ENCODE results near the gene GPC5.
"Not testable (repeated sequence)": the region's sequence is repeated elsewhere in the genome, so short reads cannot be mapped to it uniquely, and the experiment has no call there.

The GPC5 gene

DNA sequence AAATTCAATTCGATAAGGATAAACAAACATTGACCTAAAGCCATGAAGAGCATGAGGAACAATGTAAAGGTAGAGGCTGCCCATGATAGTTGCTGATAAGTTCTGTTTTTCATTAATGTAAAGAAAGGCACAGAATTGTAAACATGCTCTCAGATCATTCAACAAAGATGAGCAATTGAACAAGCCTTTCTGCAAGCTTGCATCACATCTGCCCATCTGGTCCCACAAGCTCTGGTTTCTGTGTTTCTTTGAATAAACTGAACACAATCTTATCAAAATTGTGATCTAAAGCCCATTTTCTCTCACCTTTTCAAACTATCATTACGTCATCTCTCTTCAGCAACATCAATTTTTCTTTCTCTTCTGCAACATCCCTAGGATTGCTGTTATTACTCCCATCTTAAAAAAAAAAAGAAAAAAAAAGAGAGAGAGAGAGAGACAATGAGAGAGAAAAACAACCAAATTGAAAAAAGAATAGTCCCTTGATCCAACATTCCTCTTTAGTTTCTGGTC is 1340.9 kb downstream of the GPC5 start:
- no peak for DNase-seq (ENCODE audit: low read depth in 2 of 2)

DNA sequence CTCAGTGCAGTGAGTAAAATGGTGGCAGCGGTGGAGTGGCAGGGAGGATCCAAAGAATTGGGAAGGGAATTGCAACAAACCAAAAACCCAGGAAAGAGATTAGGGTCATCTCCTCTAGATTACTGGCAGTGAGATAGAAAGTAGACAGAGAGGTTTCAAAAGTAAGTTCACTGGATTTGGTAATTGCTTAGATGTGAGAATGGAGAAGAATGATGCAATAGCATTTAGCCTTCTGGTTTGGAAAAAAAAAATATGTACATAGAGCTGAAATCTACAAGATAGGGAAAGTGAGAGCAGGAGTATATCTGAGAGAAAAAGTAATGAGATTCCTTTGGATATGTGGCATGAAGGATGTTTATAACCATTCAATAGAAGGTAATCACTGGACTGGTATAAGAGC is 1345.6 kb downstream of the GPC5 start:
- no peak for DNase-seq (ENCODE audit: low read depth in 2 of 2)

DNA sequence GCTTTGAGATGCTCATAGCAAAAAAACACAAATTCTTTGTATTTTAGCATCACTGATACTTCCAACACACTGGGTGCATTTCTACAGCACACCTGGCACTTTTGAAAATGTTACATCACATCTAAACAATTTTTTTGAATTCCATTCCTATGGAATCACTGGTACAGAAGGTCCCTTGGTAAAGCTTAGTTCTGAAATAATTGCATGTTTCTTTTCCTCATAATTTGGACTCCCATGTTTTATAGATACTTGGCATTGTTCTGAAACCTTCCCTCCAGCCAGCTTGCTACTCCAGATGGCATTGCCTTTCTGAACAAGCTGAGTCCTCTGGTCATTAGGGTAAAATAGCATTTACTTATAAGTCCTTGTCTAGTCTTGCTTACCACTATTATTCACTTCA is 1346.8 kb downstream of the GPC5 start:
- DNase-seq (ENCODE audit: low read depth in 2 of 2): no peak

DNA sequence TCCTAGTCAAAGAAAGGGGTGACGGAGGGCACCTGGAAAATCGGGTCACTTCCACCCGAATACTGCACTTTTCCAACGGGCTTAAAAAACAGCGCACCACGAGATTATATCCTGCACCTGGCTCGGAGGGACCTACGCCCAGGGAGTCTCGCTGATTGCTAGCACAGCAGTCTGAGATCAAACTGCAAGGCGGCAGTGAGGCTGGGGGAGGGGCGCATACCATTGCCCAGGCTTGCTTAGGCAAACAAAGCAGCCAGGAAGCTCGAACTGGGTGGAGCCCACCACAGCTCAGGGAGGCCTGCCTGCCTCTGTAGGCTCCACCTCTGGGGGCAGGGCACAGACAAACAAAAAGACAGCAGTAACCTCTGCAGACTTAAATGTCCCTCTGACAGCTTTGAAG is 1354.3 kb downstream of the GPC5 start:
- DNase-seq (ENCODE audit: low read depth in 2 of 2): not testable (repeated sequence)

DNA sequence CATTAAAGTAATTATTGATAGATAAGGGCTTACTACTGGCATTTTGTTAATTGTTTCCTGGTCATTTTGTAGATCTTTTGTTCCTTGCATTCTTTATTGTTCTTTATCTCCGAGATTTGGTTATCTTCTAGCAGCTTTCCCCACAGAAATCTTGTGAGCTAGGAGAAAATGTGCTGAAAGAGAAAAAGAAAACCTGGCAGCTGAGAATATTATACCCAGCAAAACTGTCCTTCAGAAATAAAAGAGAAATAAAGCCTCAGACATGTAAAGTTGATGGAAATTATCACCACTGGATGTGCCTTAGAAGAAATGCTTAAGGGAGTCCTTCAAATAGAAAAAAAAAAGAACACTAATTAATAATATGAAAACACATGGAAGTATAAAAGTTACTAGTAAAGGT is 1363.3 kb downstream of the GPC5 start:
- no peak for DNase-seq (ENCODE audit: low read depth in 2 of 2)

DNA sequence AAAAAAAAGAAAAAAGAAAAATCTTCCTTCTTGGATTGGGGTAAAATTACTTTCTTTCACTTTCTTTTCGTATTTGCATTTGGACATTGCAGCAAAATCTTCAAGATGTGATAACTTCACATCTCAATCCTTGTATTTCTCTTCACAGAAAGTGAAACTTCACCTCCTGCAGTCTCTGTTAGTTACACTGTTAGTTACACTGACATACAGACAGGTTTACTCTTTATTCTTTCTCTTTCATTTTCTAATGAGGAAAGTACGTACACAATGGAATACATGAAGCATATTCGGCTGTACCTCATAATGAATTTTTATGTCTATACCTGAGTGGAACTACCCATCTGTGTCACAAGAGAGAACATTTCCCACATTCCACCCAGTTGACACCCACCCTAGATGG is 1369.0 kb downstream of the GPC5 start:
- DNase-seq (ENCODE audit: low read depth in 2 of 2): no peak

DNA sequence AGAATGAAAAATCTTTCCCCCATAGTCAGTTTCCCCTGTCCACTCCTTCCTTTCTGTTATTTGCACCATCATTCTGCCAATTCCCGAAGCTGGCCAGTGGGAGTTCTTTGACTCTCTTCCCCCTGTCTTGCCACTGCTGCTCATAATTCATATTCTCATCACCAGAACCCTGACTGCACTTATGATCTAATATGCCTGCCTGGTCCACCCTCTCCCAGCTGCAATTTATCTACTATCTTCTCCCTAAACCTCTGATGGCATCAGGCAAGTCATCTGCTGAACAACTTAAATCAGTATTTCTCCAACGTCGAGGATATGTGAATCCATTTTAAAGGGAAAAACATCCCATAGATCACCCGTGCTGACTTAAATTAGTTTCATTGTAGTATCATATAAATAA is 1370.2 kb downstream of the GPC5 start:
- DNase-seq (ENCODE audit: low read depth in 2 of 2): no peak

DNA sequence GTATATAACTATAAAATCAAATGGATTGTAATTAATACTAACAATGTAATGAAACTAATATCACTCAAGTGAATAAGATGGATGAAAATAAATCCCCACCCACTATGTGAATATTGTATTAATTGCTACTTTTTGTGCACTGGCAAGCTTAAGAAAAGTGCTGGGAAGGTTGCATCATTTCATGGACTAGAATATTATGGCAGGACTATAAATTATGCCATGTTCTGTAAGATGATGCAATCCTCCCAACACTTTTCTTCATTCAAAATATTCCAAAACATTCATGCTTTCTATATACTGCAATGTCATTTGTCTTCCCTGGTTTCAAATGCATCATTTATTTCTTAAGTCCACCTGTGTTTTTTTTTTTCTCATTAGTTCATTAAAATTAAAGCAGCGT is 1370.6 kb downstream of the GPC5 start:
- DNase-seq (ENCODE audit: low read depth in 2 of 2): no peak

DNA sequence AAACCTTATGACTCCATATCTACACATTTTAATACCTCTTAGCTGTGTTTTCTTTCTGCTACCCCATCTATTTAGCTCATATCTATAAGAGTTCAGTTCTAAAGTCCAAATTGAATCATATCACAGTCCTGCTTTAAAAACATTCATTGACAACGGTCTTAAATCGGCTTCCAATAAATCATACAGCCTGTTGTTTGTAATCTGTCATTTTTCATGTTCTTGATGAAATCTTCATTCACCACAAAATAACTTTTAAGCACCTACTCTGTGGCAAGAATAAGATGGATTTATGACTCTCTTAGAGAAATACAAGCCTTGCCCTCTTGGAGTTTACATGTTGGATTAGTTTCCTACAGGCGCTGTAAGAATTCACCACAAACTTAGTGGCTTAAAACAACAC is 1377.2 kb downstream of the GPC5 start:
- no peak for DNase-seq (ENCODE audit: low read depth in 2 of 2)

DNA sequence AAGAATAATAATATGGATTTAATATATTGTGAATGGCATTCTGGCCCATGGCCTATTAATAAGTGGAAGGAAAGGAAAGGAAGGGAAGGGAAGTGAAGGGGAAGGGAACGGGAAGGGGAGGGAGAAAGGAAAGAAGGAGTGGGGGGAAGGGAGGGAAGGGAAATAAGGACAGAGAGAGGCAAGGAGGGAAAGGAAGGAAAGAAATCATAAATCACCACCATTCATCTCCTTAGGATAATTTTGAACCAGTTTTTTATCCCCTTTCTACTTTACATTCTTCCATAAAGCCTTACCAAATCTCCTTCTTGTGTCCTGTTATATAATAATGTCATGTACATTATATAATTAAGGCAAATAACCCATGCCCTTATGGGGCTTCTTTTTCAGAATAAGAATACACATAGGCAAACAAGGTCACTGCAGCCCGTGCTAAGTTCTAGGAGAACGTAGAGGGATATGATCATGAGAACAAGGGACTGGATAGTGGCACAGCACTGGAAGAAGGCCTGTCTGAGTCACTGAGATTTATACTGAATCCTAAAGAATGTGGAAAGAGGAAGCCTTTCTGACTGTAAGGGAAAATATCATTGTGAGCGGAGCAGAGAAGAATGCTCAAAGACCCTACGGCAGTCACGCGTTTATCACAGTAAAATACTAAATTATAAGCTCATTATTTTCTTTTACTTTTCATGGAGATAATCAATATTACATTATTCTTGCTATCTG is 1383.7 kb downstream of the GPC5 start:
- no peak for DNase-seq (ENCODE audit: low read depth in 2 of 2)

DNA sequence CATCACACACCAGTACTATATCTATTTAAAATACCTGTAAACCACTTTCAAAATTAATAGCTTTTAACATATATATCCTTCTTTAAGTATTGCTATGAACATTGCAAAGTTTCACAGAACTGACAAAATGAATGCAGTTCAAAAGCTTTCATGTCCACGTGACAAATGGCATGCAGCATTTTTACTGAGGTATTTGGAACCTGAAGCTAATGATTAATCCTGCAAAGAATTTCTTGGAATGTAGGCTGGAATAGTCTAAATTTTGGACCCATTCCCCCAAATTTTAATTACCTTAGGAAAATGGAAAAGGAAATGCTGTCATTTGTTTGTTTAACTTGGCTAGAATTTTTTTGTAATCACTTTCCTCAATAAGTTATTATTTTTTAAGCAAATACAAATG is 1404.4 kb downstream of the GPC5 start:
- no peak for DNase-seq (ENCODE audit: low read depth in 2 of 2)

DNA sequence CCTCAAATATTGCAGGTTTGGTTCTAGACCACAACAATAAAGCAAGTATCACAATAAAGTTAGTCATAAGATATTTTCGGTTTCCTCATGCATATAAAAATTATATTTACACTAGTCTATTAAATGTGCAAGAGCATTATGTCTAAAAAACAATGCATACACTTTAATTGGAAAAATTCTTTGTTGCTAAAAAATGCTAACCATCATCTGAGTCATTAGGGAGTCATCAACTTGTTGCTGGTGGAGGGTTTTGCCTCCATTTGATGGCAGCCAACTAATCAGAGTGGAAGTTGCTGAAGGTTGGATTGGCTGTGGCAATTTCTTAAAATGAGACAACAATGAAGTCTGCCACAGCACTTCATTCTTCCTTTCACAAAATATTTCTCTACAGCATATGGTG is 1405.9 kb downstream of the GPC5 start:
- no peak for DNase-seq (ENCODE audit: low read depth in 2 of 2)

DNA sequence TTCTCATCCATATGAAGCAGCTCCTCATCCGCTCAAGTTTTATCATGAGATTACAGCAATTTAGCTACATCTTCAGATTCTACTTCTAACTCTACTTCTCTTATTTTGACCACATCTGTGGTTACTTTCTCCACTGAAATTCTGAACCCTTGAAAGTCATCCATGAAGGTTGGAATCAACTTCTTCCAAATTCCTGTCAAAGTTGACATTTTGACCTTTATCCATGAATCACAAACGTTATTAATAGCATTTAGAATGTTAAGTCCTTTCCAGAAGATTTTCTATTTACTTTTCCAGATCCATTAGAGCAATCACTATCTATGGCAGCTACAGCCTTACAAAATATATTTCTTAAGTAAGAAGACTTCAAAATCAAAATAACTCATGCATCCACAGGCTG is 1406.5 kb downstream of the GPC5 start:
- DNase-seq (ENCODE audit: low read depth in 2 of 2): no peak

DNA sequence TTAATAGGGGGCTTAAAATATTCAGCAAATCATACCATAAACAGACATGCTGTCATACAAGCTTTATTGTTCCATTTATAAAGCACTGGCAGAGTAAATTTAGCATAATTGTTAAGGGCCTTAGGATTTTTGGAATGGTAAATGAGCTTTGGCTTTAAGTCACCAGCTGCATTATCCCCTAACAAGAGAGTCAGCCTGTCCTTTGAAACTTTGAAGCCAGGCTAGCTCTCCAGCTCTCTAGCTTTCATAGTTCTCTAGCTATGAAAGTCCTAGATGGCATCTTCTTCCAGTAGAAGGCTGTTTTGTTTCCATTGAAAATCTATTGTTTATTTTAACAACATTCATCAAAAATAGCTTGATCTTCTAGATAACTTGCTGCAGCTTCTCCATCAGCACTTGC is 1407.3 kb downstream of the GPC5 start:
- DNase-seq (ENCODE audit: low read depth in 2 of 2): no peak

DNA sequence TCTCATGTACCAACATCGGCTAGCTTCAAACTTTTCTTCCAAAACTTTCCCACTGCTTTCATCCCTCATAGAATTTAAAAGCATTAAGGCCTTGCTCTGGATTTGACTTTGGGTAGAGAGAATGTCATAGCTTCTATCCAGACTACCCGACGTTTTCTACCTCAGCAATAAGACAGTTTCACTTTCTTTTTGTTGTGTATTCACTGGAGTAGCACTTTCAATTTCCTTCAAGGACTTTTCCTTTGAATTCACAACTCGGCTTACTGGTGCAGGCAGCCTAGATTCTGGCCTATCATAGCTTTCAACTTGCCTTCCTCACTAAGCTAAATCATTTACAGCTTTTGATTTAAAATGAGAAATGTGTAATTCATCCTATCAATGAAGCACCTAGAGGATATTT is 1407.8 kb downstream of the GPC5 start:
- no peak for DNase-seq (ENCODE audit: low read depth in 2 of 2)

DNA sequence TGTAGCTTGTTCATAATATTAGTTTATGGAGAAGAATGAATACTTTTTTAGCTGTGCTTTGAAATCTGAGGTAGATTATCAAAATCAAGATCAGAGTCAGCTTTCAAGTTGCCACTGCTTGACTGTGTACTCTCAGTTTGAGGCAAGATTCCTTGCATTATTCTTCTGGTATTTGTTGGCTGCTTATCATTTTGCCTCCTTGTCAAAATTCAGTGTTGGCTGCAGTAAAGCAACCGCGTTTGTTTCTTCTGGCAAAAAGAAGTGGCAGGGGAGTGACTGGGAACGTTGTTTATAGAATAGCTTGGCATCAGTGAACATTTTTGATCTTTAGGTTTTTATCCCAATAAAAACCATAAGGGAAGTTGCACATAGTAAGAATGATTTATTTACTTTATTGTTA is 1408.9 kb downstream of the GPC5 start:
- DNase-seq (ENCODE audit: low read depth in 2 of 2): no peak

DNA sequence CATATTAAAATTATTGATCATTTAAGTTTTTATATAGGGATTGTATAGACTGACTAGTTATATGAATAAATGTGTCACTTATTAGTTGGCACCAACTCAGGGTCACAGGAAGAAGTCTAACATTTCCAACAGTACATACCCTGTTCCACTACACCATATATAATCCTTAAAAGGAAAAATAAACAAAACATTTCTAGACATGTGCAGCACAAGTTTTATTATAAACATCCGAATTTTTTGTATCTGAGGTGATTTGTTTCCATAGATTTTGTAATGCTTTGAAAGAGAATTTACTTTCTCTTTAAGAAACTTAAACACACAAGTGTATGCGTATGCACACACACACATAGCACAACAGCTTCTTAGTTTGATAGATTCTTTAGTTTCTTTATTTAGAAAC is 1409.5 kb downstream of the GPC5 start:
- DNase-seq (ENCODE audit: low read depth in 2 of 2): no peak

DNA sequence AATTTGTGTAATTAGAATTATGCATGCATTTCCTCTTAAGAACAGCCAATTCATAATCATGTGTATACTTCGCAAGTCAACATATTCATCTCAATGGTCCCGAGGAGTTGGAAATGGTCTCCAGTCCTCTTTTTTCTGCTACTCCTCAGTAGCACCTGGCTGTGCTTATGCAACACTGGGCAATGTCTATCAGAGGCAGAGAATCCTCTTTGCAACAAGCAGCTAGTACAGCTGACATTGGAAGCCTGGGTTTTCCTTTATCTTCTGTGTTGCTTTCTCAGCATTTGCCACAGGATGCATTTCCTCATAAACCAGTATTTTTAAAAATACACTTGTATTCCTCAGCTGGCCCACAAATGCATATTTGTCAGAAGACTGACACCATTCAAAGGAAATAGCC is 1422.9 kb downstream of the GPC5 start:
- DNase-seq (ENCODE audit: low read depth in 2 of 2): no peak

DNA sequence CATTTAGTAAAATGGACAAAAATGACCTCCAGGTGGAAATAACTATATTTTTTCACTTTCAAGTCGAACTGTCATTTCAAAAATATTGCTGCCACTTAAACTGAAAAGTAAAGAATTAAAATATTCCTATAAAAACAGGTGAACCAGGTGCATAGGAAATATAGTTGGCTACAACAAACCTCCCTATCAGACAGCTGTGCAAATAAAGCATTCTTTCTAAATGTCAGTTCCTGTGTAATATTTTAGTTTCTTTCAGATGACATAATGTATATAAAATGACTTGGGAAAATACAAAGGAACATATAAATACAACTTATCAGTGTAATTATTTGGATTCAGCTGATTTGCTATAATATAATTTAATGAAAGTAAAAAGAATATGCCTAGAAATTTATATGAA is 1424.6 kb downstream of the GPC5 start:
- DNase-seq (ENCODE audit: low read depth in 2 of 2): no peak

DNA sequence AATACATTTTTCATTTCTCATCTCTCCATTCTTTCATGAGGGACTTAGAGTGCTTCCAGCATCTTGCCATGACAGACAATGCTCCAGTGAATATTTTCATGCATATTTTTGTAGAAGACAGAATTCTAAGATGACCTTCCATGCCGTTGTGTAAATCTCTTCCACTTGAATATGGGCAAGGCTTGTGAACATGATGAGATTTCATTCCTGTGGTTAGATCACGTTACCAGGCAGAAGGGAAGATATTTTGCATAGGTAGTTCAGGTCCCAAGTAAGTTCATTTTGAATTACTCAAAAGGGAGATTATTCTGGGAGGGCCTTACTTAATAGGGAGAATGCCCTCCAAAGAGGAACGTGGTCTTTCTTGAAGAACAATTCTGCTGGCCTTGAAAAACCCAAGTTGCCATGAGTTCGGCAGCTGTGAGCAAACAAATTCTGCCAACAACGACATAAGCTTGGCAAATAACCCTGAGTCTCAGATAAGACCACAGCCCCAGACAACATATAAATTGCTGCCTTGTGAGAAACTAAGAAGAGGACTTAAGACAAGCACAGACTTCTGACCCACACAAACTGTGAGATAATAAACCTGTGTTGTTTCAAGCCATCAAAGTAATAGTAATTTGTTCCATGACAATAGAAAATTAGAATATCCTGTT is 1427.6 kb downstream of the GPC5 start:
- no peak for DNase-seq (ENCODE audit: low read depth in 2 of 2)

DNA sequence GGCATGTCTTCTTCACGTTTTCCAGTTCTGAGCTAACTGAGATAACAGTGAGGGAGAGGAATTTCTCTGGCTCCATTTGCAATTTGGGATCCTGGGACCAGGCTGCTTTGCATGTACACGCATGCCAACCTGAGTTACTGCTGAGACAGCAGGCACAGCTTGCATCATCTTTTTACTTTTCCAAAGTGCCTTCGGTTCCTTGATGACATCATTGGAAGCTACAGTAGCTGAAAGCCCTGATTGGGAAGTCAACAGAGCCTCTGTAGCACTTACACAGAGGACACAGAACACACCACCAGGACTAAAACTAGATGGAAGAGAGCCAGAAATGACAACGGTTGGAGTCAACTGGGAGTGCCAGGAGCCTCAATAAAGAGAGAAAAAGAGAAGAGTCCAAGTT is 1429.1 kb downstream of the GPC5 start:
- no peak for DNase-seq (ENCODE audit: low read depth in 2 of 2)

DNA sequence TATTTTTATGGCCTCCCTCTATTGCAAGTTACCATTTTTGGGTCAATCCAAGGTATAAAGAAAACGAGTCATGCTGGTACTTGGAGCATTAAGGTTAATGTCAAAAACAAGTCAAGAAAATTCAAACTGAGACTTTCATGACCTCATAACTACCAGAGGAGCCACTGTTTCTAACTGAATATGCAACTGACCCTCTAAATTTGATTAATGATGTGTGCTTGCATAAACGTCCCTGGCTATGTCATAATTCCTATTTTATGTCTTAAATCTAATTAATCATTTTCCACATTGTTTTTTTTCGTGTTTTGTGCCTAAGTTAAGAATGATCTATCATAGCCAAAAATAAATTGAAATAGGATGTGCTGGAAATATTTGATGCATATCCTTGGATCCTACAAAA is 1431.5 kb downstream of the GPC5 start:
- no peak for DNase-seq (ENCODE audit: low read depth in 2 of 2)

DNA sequence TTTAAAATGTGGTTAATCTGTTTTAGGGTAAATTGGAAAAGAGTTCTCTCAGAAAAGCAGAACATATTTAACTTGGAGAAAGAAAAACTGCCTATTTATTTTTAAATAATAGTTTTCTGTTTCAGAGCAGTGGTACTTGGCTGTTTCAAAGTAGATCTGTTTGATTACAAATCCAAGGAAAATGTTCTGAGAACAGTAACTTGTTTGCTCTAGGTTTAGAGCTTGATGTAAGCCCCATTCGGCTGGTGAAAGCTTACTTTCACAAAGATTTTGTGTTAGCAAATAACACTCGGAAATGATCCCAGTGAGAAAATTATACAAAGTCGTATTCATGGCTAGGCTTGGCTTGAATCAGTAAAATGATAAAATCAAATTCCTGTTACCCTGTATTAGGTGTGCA is 1432.4 kb downstream of the GPC5 start:
- DNase-seq (ENCODE audit: low read depth in 2 of 2): no peak

DNA sequence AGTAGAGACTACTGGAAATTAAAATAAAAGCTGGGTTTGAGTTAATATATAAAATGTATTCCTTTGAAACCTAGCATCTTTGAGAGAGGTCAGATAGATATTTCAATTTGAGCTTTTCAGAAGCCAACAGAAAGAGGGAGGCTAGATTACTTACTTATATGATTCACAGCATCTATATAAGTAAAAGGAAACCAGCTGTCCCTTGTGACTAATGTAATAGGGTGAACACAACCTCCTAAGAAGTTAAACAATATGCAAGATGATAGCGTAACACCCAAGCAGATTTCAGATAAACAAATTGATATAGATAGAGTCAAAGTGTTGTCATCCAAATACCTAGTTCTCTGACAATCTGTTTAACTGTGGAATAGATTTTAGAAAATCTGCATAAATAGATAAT is 1434.7 kb downstream of the GPC5 start:
- no peak for DNase-seq (ENCODE audit: low read depth in 2 of 2)
